DOHH2 (cell line): ENCODE results near the gene ICAM5.

ENCODE experiments used
- EZH2phosphoT487 ChIP-seq: fragments of 200-600 bp; sonication (generic); IDR thresholded peaks from 2 replicates; pipeline ENCODE4 v1.6.1; 2017; ENCODE audit warnings: borderline replicate concordance, mild to moderate bottlenecking, antibody characterized with exemption, low read length, moderate library complexity, mixed read lengths
- TF ChIP-seq, protein P1 (sequence below): fragments of 200-600 bp; sonication (generic); IDR thresholded peaks from one replicate; pipeline ENCODE4 v1.5.1; 2014; ENCODE audit warnings: antibody characterized with exemption, mild to moderate bottlenecking, low read depth, low read length; ENCODE audit not compliant: poor library complexity, severe bottlenecking

DNA sequence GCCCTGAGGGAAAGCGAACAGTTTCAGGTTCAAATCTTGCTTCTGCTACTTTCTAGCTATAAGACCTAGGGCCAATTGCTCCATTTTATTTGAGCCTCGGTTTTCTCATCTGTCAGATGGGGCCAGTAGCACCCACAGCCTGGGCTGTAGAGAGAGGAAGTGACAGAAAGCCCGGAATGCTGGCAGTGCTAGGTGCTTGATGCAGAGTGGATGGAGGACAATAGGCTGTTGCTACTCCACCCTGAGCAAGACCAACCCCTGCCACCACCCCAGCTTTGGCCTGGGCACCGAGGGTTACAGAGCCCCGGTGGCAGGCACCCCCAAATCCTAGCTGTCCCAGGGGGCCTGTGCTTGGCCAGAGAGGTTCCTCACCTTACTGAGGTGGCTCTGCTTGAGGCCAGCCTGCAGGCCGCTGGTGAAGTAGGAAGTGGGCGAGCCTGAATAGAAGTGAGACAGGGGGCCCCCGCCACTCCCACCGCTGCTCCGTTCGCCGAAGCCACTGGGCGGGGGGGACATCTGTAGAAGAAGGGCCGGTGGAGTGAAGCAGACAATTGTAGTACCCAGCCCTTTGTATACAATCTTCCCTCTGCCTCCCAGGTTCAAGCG, 28.2 kb downstream of the ICAM5 start:
- TF ChIP-seq, protein P1, sequence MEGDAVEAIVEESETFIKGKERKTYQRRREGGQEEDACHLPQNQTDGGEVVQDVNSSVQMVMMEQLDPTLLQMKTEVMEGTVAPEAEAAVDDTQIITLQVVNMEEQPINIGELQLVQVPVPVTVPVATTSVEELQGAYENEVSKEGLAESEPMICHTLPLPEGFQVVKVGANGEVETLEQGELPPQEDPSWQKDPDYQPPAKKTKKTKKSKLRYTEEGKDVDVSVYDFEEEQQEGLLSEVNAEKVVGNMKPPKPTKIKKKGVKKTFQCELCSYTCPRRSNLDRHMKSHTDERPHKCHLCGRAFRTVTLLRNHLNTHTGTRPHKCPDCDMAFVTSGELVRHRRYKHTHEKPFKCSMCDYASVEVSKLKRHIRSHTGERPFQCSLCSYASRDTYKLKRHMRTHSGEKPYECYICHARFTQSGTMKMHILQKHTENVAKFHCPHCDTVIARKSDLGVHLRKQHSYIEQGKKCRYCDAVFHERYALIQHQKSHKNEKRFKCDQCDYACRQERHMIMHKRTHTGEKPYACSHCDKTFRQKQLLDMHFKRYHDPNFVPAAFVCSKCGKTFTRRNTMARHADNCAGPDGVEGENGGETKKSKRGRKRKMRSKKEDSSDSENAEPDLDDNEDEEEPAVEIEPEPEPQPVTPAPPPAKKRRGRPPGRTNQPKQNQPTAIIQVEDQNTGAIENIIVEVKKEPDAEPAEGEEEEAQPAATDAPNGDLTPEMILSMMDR, result no peak
- no peak for TF ChIP-seq EZH2phosphoT487
